ENCODE measurements around the gene TRMT1. TPM values are rescaled to one million over a fixed set of nuclear protein-coding genes. Genes with fewer than 3 reads are reported as not detected.

Gene TRMT1
- total RNA-seq, 1 donor from 2014 or later: 74.7 TPM

DNA sequence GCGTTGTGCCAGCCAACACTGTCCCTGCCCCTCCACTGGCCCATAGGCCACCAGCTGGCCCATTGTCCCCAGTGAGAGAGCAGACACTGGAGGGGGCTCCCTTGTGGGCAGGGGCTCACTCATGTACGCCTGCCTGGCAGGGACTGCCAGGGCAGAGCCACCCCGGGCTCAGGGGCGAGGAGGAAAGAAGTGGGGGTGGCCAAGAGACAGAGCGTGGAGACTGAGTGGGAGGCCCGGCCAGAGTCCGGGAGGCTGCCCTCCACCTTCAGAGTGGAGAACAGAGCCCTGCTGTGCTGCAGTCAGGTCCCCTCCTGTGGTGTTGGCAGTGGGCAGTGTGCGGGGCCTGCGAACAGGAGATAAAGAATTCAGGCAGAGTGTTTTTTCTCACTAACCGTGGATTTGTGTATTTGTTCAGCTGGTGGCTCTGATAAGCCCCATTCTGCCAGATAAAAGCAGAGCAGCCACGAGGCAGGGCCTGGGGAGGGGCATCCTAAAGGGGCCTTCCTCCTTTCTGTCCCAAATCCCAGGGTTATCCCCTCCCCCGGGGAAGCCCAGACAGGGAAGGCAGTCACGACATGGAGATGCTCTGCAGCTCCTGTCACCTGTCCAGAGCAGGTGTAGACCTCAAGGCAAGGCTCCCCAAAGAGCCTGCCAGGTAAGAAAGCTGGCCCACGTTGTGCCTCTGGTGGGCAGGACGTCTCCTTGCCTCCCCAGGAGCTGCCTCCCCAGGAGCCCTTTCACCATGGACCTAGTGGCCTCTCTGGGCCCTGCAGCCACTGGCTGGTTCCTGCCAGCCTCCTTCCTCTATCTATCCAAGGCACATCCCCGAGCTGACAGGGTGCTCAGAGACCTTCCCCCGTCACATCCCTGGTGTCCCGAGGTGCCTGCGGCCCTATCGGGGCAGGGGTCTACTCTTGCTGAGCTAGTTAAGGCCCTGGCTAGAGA, 46.9 kb downstream of the TRMT1 start:
- no peak for DNase-seq (ENCODE audit: low read depth)
- H3K36me3 ChIP-seq (ENCODE audit: control insufficient read depth, insufficient read depth, low read length): no peaks in the 10 kb centered on the region
- peaks cover 11% of the 10 kb centered on the region for H3K27me3 ChIP-seq (ENCODE audit: control insufficient read depth, insufficient read depth, low read length)
- H3K4me3 ChIP-seq (ENCODE audit: low read depth, low read length): no peak overlapping the region
- TF ChIP-seq, protein P1, sequence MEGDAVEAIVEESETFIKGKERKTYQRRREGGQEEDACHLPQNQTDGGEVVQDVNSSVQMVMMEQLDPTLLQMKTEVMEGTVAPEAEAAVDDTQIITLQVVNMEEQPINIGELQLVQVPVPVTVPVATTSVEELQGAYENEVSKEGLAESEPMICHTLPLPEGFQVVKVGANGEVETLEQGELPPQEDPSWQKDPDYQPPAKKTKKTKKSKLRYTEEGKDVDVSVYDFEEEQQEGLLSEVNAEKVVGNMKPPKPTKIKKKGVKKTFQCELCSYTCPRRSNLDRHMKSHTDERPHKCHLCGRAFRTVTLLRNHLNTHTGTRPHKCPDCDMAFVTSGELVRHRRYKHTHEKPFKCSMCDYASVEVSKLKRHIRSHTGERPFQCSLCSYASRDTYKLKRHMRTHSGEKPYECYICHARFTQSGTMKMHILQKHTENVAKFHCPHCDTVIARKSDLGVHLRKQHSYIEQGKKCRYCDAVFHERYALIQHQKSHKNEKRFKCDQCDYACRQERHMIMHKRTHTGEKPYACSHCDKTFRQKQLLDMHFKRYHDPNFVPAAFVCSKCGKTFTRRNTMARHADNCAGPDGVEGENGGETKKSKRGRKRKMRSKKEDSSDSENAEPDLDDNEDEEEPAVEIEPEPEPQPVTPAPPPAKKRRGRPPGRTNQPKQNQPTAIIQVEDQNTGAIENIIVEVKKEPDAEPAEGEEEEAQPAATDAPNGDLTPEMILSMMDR (IDR thresholded peaks at IDR 0.05; ENCODE audit: insufficient read depth, low read length, poor library complexity, severe bottlenecking): no peak

DNA sequence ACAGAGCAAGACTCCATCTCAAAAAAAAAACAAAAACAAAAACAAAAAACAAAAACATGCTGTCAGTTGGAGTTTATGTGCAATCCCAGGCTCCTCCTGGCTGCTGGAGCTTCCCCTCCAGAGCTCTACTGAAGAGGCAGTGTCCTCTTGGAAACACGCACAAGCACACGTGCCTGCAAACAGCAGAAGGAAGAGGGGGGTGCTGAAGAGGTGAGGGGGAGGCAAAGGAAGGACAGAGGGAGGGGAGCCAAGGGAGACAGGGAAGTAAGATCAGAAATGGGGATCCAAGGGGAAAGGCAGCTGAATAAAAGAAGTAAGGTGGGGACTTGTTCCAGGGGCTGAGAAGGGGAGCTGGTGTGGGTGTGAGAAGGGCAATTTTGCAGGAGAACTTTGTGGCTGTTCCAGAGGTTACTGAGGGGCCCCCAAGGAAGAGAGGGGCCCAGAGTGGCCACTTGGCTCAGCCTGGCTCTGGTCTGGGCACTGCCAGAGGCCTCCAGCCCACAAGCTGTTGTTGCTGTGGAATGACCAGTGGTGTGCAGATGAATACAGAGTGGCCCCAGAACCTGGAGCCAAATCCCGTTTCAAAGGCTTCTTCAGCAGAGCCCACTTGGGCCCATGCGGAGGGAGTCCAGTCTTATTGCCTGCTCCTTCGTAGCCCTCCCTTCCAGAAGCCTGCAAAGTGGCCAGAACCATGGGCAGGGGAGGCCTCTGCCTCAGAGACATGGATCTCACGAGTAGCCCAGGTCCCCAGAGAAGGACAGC, 48.3 kb downstream of the TRMT1 start:
- no peak for DNase-seq (ENCODE audit: low read depth)
- H3K27me3 ChIP-seq (ENCODE audit: control insufficient read depth, insufficient read depth, low read length): peaks cover 14% of the 10 kb centered on the region
- H3K4me3 ChIP-seq (ENCODE audit: low read depth, low read length): no peak overlapping the region
- H3K36me3 ChIP-seq (ENCODE audit: control insufficient read depth, insufficient read depth, low read length): no peaks in the 10 kb centered on the region
- TF ChIP-seq, protein P1 (IDR thresholded peaks at IDR 0.05; ENCODE audit: insufficient read depth, low read length, poor library complexity, severe bottlenecking): no peak

DNA sequence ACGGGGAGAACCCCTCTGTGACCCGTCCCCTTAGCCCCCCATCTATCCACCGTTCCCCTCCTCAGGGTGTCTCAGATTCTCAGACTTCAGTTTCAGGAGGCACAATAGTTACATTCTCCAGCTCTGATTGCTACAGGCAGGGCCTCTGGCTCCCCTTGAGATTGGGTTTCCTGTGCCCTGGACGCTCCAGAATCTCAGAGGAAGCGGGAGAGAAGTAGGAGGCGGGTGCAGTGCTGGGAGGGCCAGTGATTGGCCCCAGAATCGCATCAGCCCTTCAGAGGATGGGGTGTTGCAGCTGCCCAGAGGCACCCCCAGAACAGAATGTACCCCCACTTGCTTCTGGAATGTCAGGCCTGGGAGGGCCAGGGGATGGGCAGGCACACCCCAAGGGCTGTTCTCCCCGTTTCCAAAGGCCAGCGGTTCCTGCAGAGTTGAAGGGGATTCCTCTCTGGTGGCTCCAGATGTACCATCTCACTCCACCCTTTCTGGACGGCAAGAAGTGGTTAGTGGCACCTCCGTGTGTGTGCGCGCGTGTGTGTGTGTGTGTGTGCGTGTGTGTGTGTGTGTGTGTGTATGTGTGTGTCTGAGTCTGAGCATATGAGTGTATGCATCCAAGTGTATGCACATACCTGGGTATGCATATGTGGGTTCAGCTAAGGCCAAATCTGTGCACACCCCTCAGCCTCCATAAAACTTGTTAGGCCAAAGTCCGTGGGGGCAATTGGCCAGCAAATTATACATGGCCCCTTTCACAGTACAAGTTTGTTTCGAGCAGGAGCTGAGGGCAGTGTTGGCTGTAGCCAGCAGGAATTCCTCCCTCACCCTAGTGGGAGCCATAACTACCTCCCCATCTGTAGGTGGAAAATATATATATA, 49.4 kb downstream of the TRMT1 start:
- Histone ChIP-seq H3K36me3 (ENCODE audit: control insufficient read depth, insufficient read depth, low read length) (no peaks in the 10 kb centered on the region), H3K27me3 (ENCODE audit: control insufficient read depth, insufficient read depth, low read length) (peaks cover 18% of the 10 kb centered on the region), H3K4me3 (ENCODE audit: low read depth, low read length) (no peak overlapping the region)
- no peak for DNase-seq (ENCODE audit: low read depth)
- TF ChIP-seq, protein P1 (IDR thresholded peaks at IDR 0.05; ENCODE audit: insufficient read depth, low read length, poor library complexity, severe bottlenecking): no peak

DNA sequence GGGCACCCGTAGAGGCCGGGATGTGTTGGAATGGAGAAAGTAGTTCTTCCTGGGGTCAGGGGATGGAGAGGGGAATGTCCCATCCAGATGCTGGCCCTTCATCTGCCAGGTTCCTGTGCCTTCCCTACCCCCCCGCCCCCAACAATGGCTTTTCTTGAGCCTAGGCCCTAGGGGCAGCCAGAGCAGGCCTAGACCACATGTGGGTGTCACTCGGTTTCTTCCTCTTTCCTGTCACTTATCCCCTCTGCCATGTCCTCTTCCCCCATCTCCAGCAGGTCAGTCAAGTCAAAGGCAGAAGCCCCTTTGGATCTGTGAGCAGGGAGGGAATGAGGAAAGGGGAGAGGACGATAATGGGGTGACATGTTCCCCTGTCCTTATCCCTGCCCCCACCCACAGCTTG, 50.3 kb downstream of the TRMT1 start:
- TF ChIP-seq, protein P1 (IDR thresholded peaks at IDR 0.05; ENCODE audit: insufficient read depth, low read length, poor library complexity, severe bottlenecking): no peak
- DNase-seq (ENCODE audit: low read depth): no peak
- Histone ChIP-seq H3K27me3 (ENCODE audit: control insufficient read depth, insufficient read depth, low read length) (peaks cover 18% of the 10 kb centered on the region), H3K4me3 (ENCODE audit: low read depth, low read length) (no peak overlapping the region), H3K36me3 (ENCODE audit: control insufficient read depth, insufficient read depth, low read length) (no peaks in the 10 kb centered on the region)

DNA sequence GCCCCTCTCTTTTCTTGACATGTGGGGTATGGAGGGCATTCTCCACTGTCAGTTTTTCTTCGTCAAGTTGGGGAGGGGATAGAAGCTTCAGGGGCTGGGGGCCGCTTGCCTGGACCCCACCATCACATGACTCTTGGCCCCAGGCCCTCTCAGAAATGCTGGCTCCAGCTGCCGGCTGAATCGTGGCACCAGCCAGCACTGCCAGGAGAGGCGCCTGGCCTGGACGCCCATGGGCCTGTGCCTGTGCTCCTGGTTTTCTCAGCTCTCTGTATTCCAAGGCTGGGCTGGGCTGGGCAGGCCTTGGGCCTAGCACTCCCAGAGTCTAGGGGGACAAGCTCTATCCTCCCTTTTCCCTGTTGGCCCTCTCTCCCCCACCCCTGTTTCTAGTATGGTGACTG, 52.4 kb downstream of the TRMT1 start:
- Histone ChIP-seq H3K27me3 (ENCODE audit: control insufficient read depth, insufficient read depth, low read length) (peaks cover 8% of the 10 kb centered on the region), H3K4me3 (ENCODE audit: low read depth, low read length) (no peak overlapping the region), H3K36me3 (ENCODE audit: control insufficient read depth, insufficient read depth, low read length) (no peaks in the 10 kb centered on the region)
- TF ChIP-seq, protein P1 (IDR thresholded peaks at IDR 0.05; ENCODE audit: insufficient read depth, low read length, poor library complexity, severe bottlenecking): no peak
- no peak for DNase-seq (ENCODE audit: low read depth)

All from kidney epithelial cell (primary cell).